Kasumi-1 (cell line): ENCODE results near the gene HOTAIR.

ENCODE experiments used
- DNase-seq, 2 experiments: peaks; one replicate each; lab custom pipeline; 2025; lab: John Stamatoyannopoulos, UW

The HOTAIR gene

GRCh38 chr12:53948650-53949593 is 25.8 kb downstream of the HOTAIR start:
- no peak for DNase-seq

GRCh38 chr12:53947743-53948142 is 27.0 kb downstream of the HOTAIR start:
- DNase-seq: no peak

- no peak for DNase-seq
Measured at GRCh38 chr12:53944907-53945847, 29.6 kb downstream of the HOTAIR start.

GRCh38 chr12:53944209-53944608 is 30.5 kb downstream of the HOTAIR start:
- no peak for DNase-seq

GRCh38 chr12:53942467-53942997 is 32.2 kb downstream of the HOTAIR start:
- no peak for DNase-seq

- DNase-seq: no peak
Measured at GRCh38 chr12:53941750-53942149, 33.0 kb downstream of the HOTAIR start.

- no peak for DNase-seq
Measured at GRCh38 chr12:53941187-53941586, 33.6 kb downstream of the HOTAIR start.

- no peak for DNase-seq
Measured at GRCh38 chr12:53940443-53941014, 34.2 kb downstream of the HOTAIR start.

GRCh38 chr12:53939141-53940108 is 35.3 kb downstream of the HOTAIR start:
- no peak for DNase-seq

- DNase-seq: no peak
Measured at GRCh38 chr12:53938326-53939140, 36.2 kb downstream of the HOTAIR start, which contains the start of gene HOXC13. Gene HOXC13, plus strand, starts transcription at chr12:53938831. Its CDS starts 76 bp downstream, at chr12:53938907.

- no peak for DNase-seq
Measured at GRCh38 chr12:53937596-53938325, 37.0 kb downstream of the HOTAIR start.

- DNase-seq: no peak
Measured at GRCh38 chr12:53937099-53937498, 37.7 kb downstream of the HOTAIR start.

- DNase-seq: no peak
Measured at GRCh38 chr12:53935383-53936341, 39.1 kb downstream of the HOTAIR start.

- DNase-seq: no peak
Measured at GRCh38 chr12:53932915-53933314, 41.8 kb downstream of the HOTAIR start.

GRCh38 chr12:53931844-53932581 is 42.7 kb downstream of the HOTAIR start:
- DNase-seq: no peak

- no peak for DNase-seq
Measured at GRCh38 chr12:53930591-53931255, 44.0 kb downstream of the HOTAIR start.

- DNase-seq: no peak
Measured at GRCh38 chr12:53929527-53929926, 45.2 kb downstream of the HOTAIR start.
